SK-N-DZ (cell line): ENCODE data around the gene VOPP1.

Experiments used
- DNase-seq: peaks from one replicate; pipeline ENCODE4 v3.0.0-alpha.2; 2015; ENCODE audit warnings: low spot score

Gene VOPP1

GRCh38 chr7:55438085-55438756 is 134.1 kb downstream of the VOPP1 start:
- no peak for DNase-seq

DNA sequence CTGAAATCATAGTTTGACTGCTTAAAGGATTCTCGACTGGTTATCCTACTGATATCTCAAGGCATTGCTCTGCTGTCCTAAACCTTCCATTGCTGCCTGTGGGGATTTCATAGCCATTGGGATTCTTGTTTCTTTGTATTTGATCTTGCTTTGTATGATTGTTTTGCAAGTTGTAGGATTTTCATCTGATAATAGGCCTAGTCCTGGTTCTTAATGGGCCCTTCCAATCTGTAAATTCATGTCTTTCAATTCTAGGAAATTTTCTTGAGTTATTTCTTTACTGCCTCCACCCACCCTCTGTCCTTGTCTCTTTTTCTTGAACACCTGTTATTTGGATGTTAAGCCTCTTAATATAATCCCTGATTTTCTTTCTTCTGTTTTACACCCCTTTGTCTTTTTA is 134.9 kb downstream of the VOPP1 start:
- DNase-seq = no peak

DNA sequence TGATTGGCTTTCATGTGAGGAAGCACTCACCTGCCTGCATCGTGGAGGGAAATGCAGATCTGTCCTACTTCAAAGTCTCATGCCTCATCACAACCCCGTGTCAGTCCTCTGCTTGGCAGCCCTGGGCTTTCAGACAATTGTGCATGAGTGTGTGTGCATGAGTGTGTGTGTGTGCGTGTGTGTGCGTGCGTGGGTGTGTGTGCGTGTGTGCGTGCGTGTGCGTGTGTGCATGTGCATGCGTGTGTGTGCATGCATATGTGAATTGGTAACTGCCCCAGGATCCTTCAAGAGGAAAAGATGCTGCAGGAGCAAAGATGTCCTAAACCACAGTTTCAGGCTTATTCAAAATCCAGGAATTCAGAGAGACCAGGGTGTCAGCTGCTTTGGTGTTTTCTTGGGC is 135.8 kb downstream of the VOPP1 start:
- DNase-seq = no peak

- no peak for DNase-seq
Observed at GRCh38 chr7:55435466-55435865, 136.8 kb downstream of the VOPP1 start.

- DNase-seq = peak; percentile 70
Observed at GRCh38 chr7:55432939-55433784, 139.1 kb downstream of the VOPP1 start.

DNA sequence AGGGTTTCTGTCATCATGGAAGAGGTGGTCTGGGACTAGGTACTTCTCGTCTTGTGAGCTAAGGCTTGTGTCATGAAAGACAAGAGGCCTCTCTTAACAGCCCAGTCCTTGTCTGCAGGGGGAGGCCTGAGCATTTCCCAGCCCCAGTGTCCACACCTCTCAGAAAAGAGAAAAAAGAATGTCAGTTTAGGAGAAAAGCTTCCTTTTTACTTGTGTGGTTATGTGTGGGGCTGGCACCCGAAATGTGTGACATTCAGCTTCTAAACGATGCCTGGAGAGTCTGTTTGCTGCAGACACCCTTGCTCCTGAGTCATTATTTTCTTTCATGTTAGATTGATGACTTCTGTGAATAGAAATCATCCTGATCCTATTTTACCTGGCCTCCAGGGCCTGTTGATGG is 139.8 kb downstream of the VOPP1 start:
- no peak for DNase-seq

- DNase-seq = no peak
Observed at GRCh38 chr7:55431898-55432297, 140.4 kb downstream of the VOPP1 start.

- DNase-seq = no peak
Observed at GRCh38 chr7:55429835-55430499, 142.3 kb downstream of the VOPP1 start.

GRCh38 chr7:55427800-55428199 is 144.5 kb downstream of the VOPP1 start:
- DNase-seq = no peak

GRCh38 chr7:55427342-55427741 is 145.0 kb downstream of the VOPP1 start:
- DNase-seq = no peak

- no peak for DNase-seq
Observed at GRCh38 chr7:55426676-55427075, 145.6 kb downstream of the VOPP1 start.

GRCh38 chr7:55425141-55425752 is 147.1 kb downstream of the VOPP1 start:
- no peak for DNase-seq

DNA sequence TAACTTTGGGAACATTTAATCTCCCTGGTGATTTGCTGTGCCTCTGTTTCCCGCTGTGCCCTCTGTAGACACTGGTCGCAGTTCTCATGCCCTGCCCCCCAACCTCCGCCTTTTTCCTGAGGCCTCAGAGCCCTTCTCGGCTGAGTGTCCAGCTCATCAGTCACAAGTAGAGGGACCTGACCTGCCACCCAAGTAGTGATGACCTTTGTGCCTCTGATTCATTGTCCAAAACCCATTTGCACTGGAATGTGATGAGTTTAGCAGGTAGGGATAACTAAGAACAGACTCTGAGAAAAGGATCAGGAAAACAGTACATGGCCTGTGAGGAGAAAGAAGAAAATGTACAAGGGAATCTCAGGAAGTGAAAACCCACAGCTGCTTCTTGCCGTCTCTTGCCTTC is 148.4 kb downstream of the VOPP1 start:
- DNase-seq = no peak

DNA sequence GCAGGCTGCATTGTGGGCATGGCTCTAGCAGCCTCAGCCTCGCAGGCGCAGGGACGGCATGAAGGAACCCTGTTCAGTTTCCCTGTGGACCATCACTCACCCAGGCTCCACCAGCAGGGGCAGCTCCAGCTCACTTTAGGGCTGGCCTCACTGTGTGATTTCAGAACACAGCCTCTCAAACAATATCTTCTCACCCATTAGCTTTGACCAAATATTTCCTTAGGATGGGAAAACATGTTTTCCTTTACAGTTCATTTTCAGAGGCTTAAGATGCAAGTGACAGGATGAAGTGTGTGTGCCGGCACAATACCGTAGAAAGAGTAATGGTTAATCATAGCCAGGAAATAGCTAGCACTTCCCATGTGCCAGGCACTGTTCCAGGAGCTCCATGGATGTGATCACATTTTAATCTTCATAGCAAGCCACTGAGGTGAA is 149.0 kb downstream of the VOPP1 start:
- DNase-seq = no peak
